Keratinocyte (primary cell): Measurements from ENCODE around the gene YPEL4. TPM values are rescaled to one million over a fixed set of nuclear protein-coding genes. Genes with fewer than 3 reads are reported as not detected.
A peak's percentile ranks its signal among the peaks of the same experiment; 100 is the strongest.

ENCODE experiments used
- DNase-seq: peaks from one replicate; pipeline ENCODE4 v3.0.0-alpha.2; 2011; ENCODE audit warnings: low read depth, missing footprints, low spot score
- FAIRE-seq: peaks from 2 replicates; lab custom pipeline; 2011; peaks lifted over from hg19 to GRCh38; lab: Jason Lieb, UNC
- H2AFZ ChIP-seq: 2 replicates; pipeline ENCODE4 v1.6.0; 2012; ENCODE audit warnings: low read length, control low read depth, inconsistent platforms; ENCODE audit not compliant: control insufficient read depth
- H3K27ac ChIP-seq: 2 replicates; pipeline ENCODE4 v1.5.1; 2011; ENCODE audit warnings: low read length; ENCODE audit not compliant: control insufficient read depth, insufficient read depth
- H3K27me3 ChIP-seq: 3 replicates; pipeline ENCODE4 v1.6.0; 2011; ENCODE audit warnings: low read length; ENCODE audit not compliant: control insufficient read depth, insufficient read depth; ENCODE audit errors: extremely low read depth
- H3K36me3 ChIP-seq, 2 experiments: 2 replicates in 1 of 2; 3 replicates in 1 of 2; pipeline ENCODE4 v1.5.1; 2011; ENCODE audit warnings: low read length in 2 of 2, mild to moderate bottlenecking in 1 of 2; ENCODE audit not compliant: control insufficient read depth in 2 of 2, insufficient read depth in 2 of 2; ENCODE audit errors: extremely low read depth in 1 of 2
- H3K4me1 ChIP-seq: 3 replicates; pipeline ENCODE4 v1.5.1; 2011; ENCODE audit warnings: low read length; ENCODE audit not compliant: control insufficient read depth, insufficient read depth; ENCODE audit errors: extremely low read depth
- H3K4me2 ChIP-seq: 3 replicates; pipeline ENCODE4 v1.6.0; 2011; ENCODE audit warnings: low read depth, low read length; ENCODE audit not compliant: control insufficient read depth, insufficient read depth; ENCODE audit errors: extremely low read depth
- H3K4me3 ChIP-seq, 3 experiments: fragments of 200-600 bp in 1 of 3; sonication (generic) in 1 of 3; 2 replicates in 2 of 3; 3 replicates in 1 of 3; pipeline ENCODE4 v1.5.1; 2011 to 2016; ENCODE audit warnings: low read length in 3 of 3, mild to moderate bottlenecking in 3 of 3, control low read depth in 2 of 3, inconsistent platforms in 1 of 3, low read depth in 1 of 3, mixed read lengths in 1 of 3, mixed run types in 1 of 3, moderate library complexity in 1 of 3; ENCODE audit not compliant: control insufficient read depth in 2 of 3, insufficient read depth in 2 of 3; ENCODE audit errors: extremely low read depth in 1 of 3
- H3K79me2 ChIP-seq: 2 replicates; pipeline ENCODE4 v1.6.0; 2012; ENCODE audit warnings: low read length; ENCODE audit not compliant: control insufficient read depth, insufficient read depth
- H3K9ac ChIP-seq: 3 replicates; pipeline ENCODE4 v1.6.0; 2011; ENCODE audit warnings: low read length; ENCODE audit not compliant: control insufficient read depth, insufficient read depth; ENCODE audit errors: extremely low read depth
- H3K9me1 ChIP-seq: 3 replicates; pipeline ENCODE4 v1.6.0; 2011; ENCODE audit warnings: low read length; ENCODE audit not compliant: control insufficient read depth, insufficient read depth; ENCODE audit errors: extremely low read depth
- H3K9me3 ChIP-seq: 2 replicates; pipeline ENCODE4 v1.5.1; 2012; ENCODE audit warnings: low read depth, low read length; ENCODE audit not compliant: control insufficient read depth
- H4K20me1 ChIP-seq: 3 replicates; pipeline ENCODE4 v1.6.0; 2011; ENCODE audit warnings: low read length; ENCODE audit not compliant: control insufficient read depth, insufficient read depth; ENCODE audit errors: extremely low read depth
- EZH2 ChIP-seq: IDR thresholded peaks from one replicate; pipeline ENCODE4 v1.6.1; 2012; ENCODE audit warnings: inconsistent platforms, mild to moderate bottlenecking, low read length, moderate library complexity
- dilution Hi-C: fragments of 300-500 bp; cut with MboI; formaldehyde crosslinking; loops from one replicate; pipeline ENCODE4 v1.7.0; 2020; ENCODE audit warnings: low sequenced_read_pairs; ENCODE audit not compliant: extremely low pct_ligation_motif_present
- polyA plus RNA-seq, 5 experiments: library from polyadenylated mRNA; depleted of rRNA in 3 of 5; stranded (reverse) in 3 of 5; stranded (forward) in 1 of 5; unstranded in 1 of 5; fragments of >200 nt; gene quantifications; 1 replicate in 1 of 5; 2 replicates in 3 of 5; 3 replicates in 1 of 5; pipeline versions ENCODE4 v1.2.1 to v1.2.3, GENCODE V29; 2011 to 2012; ENCODE audit warnings: missing spikeins in 2 of 5, low read depth in 1 of 5, low replicate concordance in 1 of 5
- TF ChIP-seq, protein P1 (sequence below), 3 experiments: IDR thresholded peaks in 1 of 3; conservative IDR thresholded peaks in 1 of 3; optimal IDR thresholded peaks in 1 of 3; 2 replicates in 2 of 3; 3 replicates in 1 of 3; pipeline versions ENCODE3 to v1.5.1; 2011; ENCODE audit warnings: low read length in 3 of 3, mild to moderate bottlenecking in 3 of 3, moderate library complexity in 2 of 3, control low read depth in 1 of 3, inconsistent platforms in 1 of 3; ENCODE audit not compliant: insufficient read depth in 2 of 3; ENCODE audit errors: extremely low read depth in 1 of 3

YPEL4 gene
- polyA plus RNA-seq, 1 donor (not counting 4 experiments of a cell fraction or from before 2014, with no cell fraction given), result not detected

DNA sequence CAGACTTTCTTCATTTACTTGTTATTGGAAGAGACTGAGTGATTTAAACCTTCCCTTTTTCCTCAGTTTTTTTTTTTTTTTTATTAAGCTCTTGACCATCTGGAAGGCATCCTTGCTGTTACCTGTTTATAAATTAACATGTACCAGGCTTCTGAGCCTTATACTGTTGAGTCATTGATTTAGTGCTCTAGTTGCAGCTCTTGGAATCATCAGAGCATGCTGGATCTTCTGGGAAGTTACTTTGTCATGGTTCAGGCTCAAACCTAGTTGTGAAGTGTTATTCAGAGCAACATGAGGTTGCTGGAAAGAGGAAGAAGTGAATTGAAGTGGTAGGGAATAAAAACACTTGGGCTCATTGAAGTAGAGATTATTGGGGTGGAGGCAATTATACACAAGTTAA, 24.5 kb upstream of the YPEL4 start:
- H3K9me3 ChIP-seq, result no peaks in the 10 kb centered on the region
- TF ChIP-seq, protein P1, sequence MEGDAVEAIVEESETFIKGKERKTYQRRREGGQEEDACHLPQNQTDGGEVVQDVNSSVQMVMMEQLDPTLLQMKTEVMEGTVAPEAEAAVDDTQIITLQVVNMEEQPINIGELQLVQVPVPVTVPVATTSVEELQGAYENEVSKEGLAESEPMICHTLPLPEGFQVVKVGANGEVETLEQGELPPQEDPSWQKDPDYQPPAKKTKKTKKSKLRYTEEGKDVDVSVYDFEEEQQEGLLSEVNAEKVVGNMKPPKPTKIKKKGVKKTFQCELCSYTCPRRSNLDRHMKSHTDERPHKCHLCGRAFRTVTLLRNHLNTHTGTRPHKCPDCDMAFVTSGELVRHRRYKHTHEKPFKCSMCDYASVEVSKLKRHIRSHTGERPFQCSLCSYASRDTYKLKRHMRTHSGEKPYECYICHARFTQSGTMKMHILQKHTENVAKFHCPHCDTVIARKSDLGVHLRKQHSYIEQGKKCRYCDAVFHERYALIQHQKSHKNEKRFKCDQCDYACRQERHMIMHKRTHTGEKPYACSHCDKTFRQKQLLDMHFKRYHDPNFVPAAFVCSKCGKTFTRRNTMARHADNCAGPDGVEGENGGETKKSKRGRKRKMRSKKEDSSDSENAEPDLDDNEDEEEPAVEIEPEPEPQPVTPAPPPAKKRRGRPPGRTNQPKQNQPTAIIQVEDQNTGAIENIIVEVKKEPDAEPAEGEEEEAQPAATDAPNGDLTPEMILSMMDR (optimal IDR thresholded peaks at IDR 0.05 in 1 of 3, IDR thresholded peaks at IDR 0.05 in 1 of 3, conservative IDR thresholded peaks at IDR 0.05 in 1 of 3; ENCODE audit: extremely low read depth in 1 of 3, insufficient read depth in 2 of 3, low read length in 3 of 3), result no peak
- no peak for TF ChIP-seq EZH2
- DNase-seq (no peak), FAIRE-seq (no peak)
- H3K4me3 ChIP-seq, result no peak overlapping the region
- no peaks in the 10 kb centered on the region for H3K9me1 ChIP-seq
- H3K36me3 ChIP-seq, result peaks cover 16 to 27% of the 10 kb centered on the region in 2 experiments
- H3K4me1 ChIP-seq, result peaks cover 16% of the 10 kb centered on the region
- no peak overlapping the region for H2AFZ ChIP-seq
- dilution Hi-C loops, result no loop called here
- no peaks in the 10 kb centered on the region for H4K20me1 ChIP-seq
- H3K27me3 ChIP-seq, result no peaks in the 10 kb centered on the region
- H3K79me2 ChIP-seq, result peaks cover 88% of the 10 kb centered on the region
- no peak overlapping the region for H3K4me2 ChIP-seq
- H3K9ac ChIP-seq, result no peak overlapping the region
- no peak overlapping the region for H3K27ac ChIP-seq

DNA sequence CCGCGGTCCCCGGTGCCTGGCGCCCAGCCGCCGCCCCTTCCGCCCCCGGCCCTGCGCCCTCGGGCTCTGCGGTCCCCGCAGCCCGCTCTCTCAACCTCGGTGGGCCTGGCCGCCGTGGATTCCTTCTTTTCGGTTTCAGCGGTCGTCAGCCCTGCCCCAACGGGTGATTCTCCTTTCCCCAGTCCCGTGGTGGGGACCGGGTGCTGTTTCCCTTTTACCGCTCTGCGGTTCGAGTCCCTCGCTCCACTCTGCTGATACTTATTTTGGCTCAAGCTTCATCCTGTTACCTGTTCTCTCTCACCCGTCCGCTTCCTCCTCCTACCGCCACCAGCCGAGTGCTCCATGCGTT, 18.7 kb upstream of the YPEL4 start:
- H3K4me1 ChIP-seq, result peaks cover 19% of the 10 kb centered on the region
- FAIRE-seq, result no peak
- H2AFZ ChIP-seq, result peak overlapping the region; percentile 84
- H4K20me1 ChIP-seq, result no peaks in the 10 kb centered on the region
- H3K27me3 ChIP-seq, result no peaks in the 10 kb centered on the region
- dilution Hi-C loops, result no loop called here
- peaks cover 7 to 14% of the 10 kb centered on the region in 2 experiments for H3K36me3 ChIP-seq
- peak overlapping the region; percentile 98 for H3K9ac ChIP-seq
- H3K9me3 ChIP-seq, result no peaks in the 10 kb centered on the region
- peak overlapping the region; percentile 99 for H3K27ac ChIP-seq
- DNase-seq, result no peak
- H3K4me2 ChIP-seq, result peak overlapping the region; percentile 86
- TF ChIP-seq, protein P1 (optimal IDR thresholded peaks at IDR 0.05 in 1 of 3, IDR thresholded peaks at IDR 0.05 in 1 of 3, conservative IDR thresholded peaks at IDR 0.05 in 1 of 3; ENCODE audit: extremely low read depth in 1 of 3, insufficient read depth in 2 of 3, low read length in 3 of 3), result no peak
- TF ChIP-seq EZH2, result no peak
- H3K79me2 ChIP-seq, result peaks cover 51% of the 10 kb centered on the region
- H3K4me3 ChIP-seq, result peak overlapping the region; percentile 96 to 98 (median 98)
- no peaks in the 10 kb centered on the region for H3K9me1 ChIP-seq
